SK-N-SH (cell line): Measurements from ENCODE around the gene FMNL2. TPM values are rescaled to one million over a fixed set of nuclear protein-coding genes. Genes with fewer than 3 reads are reported as not detected.

Source experiments
- CTCF ChIA-PET: fragments of 300-600, 350-600 bp; formaldehyde crosslinking; extraction: SDS; loops from one replicate; lab custom pipeline; 2021; lab: Yijun Ruan, JAX
- POLR2A ChIA-PET: fragments of 350-600 bp; sonication (Branson Sonifier 250); formaldehyde crosslinking; extraction: SDS; loops from one replicate; lab custom pipeline; 2020; ENCODE audit warnings: antibody characterized with exemption, inconsistent platforms; lab: Yijun Ruan, JAX
- DNase-seq: peaks from one replicate; pipeline ENCODE4 v3.0.0; 2012
- H2AFZ ChIP-seq: fragments of 200-600 bp; sonication (generic); 2 replicates; pipeline ENCODE4 v1.8.1; 2016; ENCODE audit warnings: antibody characterized with exemption, mild to moderate bottlenecking, low read depth
- H3F3A ChIP-seq: fragments of 200-600 bp; sonication (generic); replicated peaks from 2 replicates; pipeline ENCODE3; 2016; ENCODE audit warnings: antibody characterized with exemption, mild to moderate bottlenecking; ENCODE audit not compliant: insufficient read depth
- H3K27ac ChIP-seq, 2 experiments: fragments of 200-500 bp in 1 of 2; fragments of 200-600 bp in 1 of 2; sonication (Bioruptor generic) in 1 of 2; sonication (generic), shearing (Covaris generic) in 1 of 2; 2 replicates each; pipeline versions ENCODE4 v1.5.1 to v1.6.1; 2014 to 2016; ENCODE audit warnings: low read depth in 2 of 2, inconsistent platforms in 1 of 2, low read length in 1 of 2, mild to moderate bottlenecking in 1 of 2, mixed read lengths in 1 of 2
- H3K27me3 ChIP-seq: fragments of 200-600 bp; sonication (generic), shearing (Covaris generic); 2 replicates; pipeline ENCODE4 v1.6.1; 2016; ENCODE audit warnings: mixed run types; ENCODE audit not compliant: insufficient read depth
- H3K36me3 ChIP-seq, 2 experiments: fragments of 200-500 bp in 1 of 2; fragments of 200-600 bp in 1 of 2; sonication (Bioruptor generic) in 1 of 2; sonication (generic) in 1 of 2; replicated peaks in 1 of 2; 2 replicates each; pipeline versions ENCODE3 to v1.5.1; 2014 to 2016; ENCODE audit warnings: low read length in 1 of 2, mild to moderate bottlenecking in 1 of 2; ENCODE audit not compliant: insufficient read depth in 2 of 2, control insufficient read depth in 1 of 2
- H3K4me1 ChIP-seq, 2 experiments: fragments of 200-500 bp in 1 of 2; fragments of 200-600 bp in 1 of 2; sonication (Bioruptor generic) in 1 of 2; sonication (generic), shearing (Covaris generic) in 1 of 2; 2 replicates each; pipeline versions ENCODE4 v1.5.1 to v1.6.1; 2014 to 2016; ENCODE audit warnings: low read depth in 1 of 2, low read length in 1 of 2, mixed run types in 1 of 2; ENCODE audit not compliant: insufficient read depth in 2 of 2, control insufficient read depth in 1 of 2
- H3K4me2 ChIP-seq: fragments of 200-600 bp; sonication (generic), shearing (Covaris generic); 2 replicates; pipeline ENCODE4 v1.6.1; 2017; ENCODE audit warnings: mixed run types
- H3K4me3 ChIP-seq, 2 experiments: fragments of 200-500 bp in 1 of 2; fragments of 200-600 bp in 1 of 2; sonication (Bioruptor generic) in 1 of 2; sonication (generic), shearing (Covaris generic) in 1 of 2; 2 replicates each; pipeline versions ENCODE4 v1.5.1 to v1.8.1; 2014 to 2016; ENCODE audit warnings: low read depth in 2 of 2, inconsistent platforms in 1 of 2, low read length in 1 of 2, mild to moderate bottlenecking in 1 of 2, mixed read lengths in 1 of 2, moderate library complexity in 1 of 2
- H3K79me2 ChIP-seq: fragments of 200-600 bp; sonication (generic); 2 replicates; pipeline ENCODE4 v1.8.1; 2017; ENCODE audit warnings: mild to moderate bottlenecking; ENCODE audit not compliant: insufficient read depth
- H3K9ac ChIP-seq: fragments of 200-600 bp; sonication (generic); 2 replicates; pipeline ENCODE4 v1.6.1; 2017; ENCODE audit warnings: mixed run types
- H3K9me2 ChIP-seq: fragments of 200-600 bp; sonication (generic); 2 replicates; pipeline ENCODE4 v1.6.1; 2017; ENCODE audit warnings: mixed run types
- H3K9me3 ChIP-seq: fragments of 200-600 bp; sonication (generic); 2 replicates; pipeline ENCODE4 v1.6.1; 2017; ENCODE audit warnings: mixed run types, mild to moderate bottlenecking, moderate library complexity
- H4K20me1 ChIP-seq: fragments of 200-600 bp; sonication (generic); 2 replicates; pipeline ENCODE4 v1.6.1; 2017; ENCODE audit warnings: mild to moderate bottlenecking, mixed run types; ENCODE audit not compliant: insufficient read depth
- CHD2 ChIP-seq: fragments of 150-350 bp; IDR thresholded peaks from 2 replicates; pipeline ENCODE4 v1.6.1; 2018; ENCODE audit warnings: low read length; ENCODE audit not compliant: partially characterized antibody
- EP300 ChIP-seq, 2 experiments: IDR thresholded peaks; 2 replicates each; pipeline versions ENCODE4 v1.4.0 to v1.6.1; 2012; ENCODE audit warnings: borderline replicate concordance in 1 of 2, low read depth in 1 of 2, low read length in 1 of 2
- EZH2phosphoT487 ChIP-seq: fragments of 200-600 bp; sonication (generic); IDR thresholded peaks from 2 replicates; pipeline ENCODE4 v1.6.1; 2017; ENCODE audit warnings: low read depth, mixed run types, mild to moderate bottlenecking, antibody characterized with exemption, moderate library complexity, borderline replicate concordance
- FOXJ3 ChIP-seq: sonication (generic); formaldehyde crosslinking; IDR thresholded peaks from 2 replicates; pipeline ENCODE4 v1.5.1; 2020; ENCODE audit warnings: mild to moderate bottlenecking, missing genetic modification reagents
- FOXM1 ChIP-seq: IDR thresholded peaks from 2 replicates; pipeline ENCODE4 v1.4.0; 2012; ENCODE audit warnings: low read depth, mild to moderate bottlenecking
- GATA2 ChIP-seq: sonication (generic); formaldehyde crosslinking; IDR thresholded peaks from 2 replicates; pipeline ENCODE4 v1.5.0; 2020; ENCODE audit warnings: mild to moderate bottlenecking, missing genetic modification reagents
- MEF2A ChIP-seq: IDR thresholded peaks from 2 replicates; pipeline ENCODE4 v1.4.0; 2012; ENCODE audit warnings: low read depth, borderline replicate concordance
- MXI1 ChIP-seq: IDR thresholded peaks from 2 replicates; pipeline ENCODE4 v1.6.1; 2012; ENCODE audit warnings: mild to moderate bottlenecking, low read depth, low read length, improper control_type of control experiment
- REST ChIP-seq: IDR thresholded peaks from 2 replicates; pipeline ENCODE4 v1.6.1; 2012; ENCODE audit warnings: mild to moderate bottlenecking, low read depth, low read length, moderate library complexity
- RFX5 ChIP-seq: IDR thresholded peaks from 2 replicates; pipeline ENCODE4 v1.6.1; 2012; ENCODE audit warnings: mild to moderate bottlenecking, improper control_type of control experiment, low read length
- TAF1 ChIP-seq: IDR thresholded peaks from 2 replicates; pipeline ENCODE4 v1.6.1; 2012; ENCODE audit warnings: low read depth, mild to moderate bottlenecking, low read length, moderate library complexity, borderline replicate concordance
- TCF12 ChIP-seq: IDR thresholded peaks from 2 replicates; pipeline ENCODE4 v1.4.0; 2012
- USF1 ChIP-seq: IDR thresholded peaks from 2 replicates; pipeline ENCODE4 v1.4.0; 2012; ENCODE audit warnings: low read depth, borderline replicate concordance
- ZBTB33 ChIP-seq: IDR thresholded peaks from 2 replicates; pipeline ENCODE4 v1.4.0; 2012; ENCODE audit warnings: low read depth, borderline replicate concordance
- WGBS: methylation state at CpG from one replicate; pipeline ENCODE4 v1.1.6; 2017; ENCODE audit warnings: low lambda C conversion rate; 5-methylcytosine and 5-hydroxymethylcytosine counted together
- polyA plus RNA-seq, 3 experiments: library from polyadenylated mRNA; depleted of rRNA; stranded (reverse); fragments of >200 nt; gene quantifications; 2 replicates each; pipeline ENCODE4 v1.2.3, GENCODE V29; 2012

Gene FMNL2
- polyA plus RNA-seq, 1 of the 3 experiments (the other 2 are of a cell fraction): 14.5 TPM

GRCh38 chr2:152426801-152427200 is 91.8 kb downstream of the FMNL2 start:
- no peaks in the 10 kb centered on the region for H3K9me2 ChIP-seq
- TF ChIP-seq TAF1 (no peak), CHD2 (no peak), TCF12 (no peak)
- DNase-seq: no peak
- no peak overlapping the region for H3K9ac ChIP-seq
- H3F3A ChIP-seq: peaks cover 2% of the 10 kb centered on the region
- no peaks in the 10 kb centered on the region for H3K9me3 ChIP-seq
- H3K4me3 ChIP-seq: no peak overlapping the region
- ChIA-PET CTCF (no interaction called here), POLR2A (no interaction called here)
- H3K27me3 ChIP-seq: no peaks in the 10 kb centered on the region
- WGBS: 89% methylated on average over 4 of the region's 4 CpGs
- H3K27ac ChIP-seq: no peak overlapping the region
- no peak overlapping the region for H2AFZ ChIP-seq
- no peaks in the 10 kb centered on the region; the same call in 1 of the 2 replicates for H4K20me1 ChIP-seq
- peaks cover 61% of the 10 kb centered on the region for H3K79me2 ChIP-seq
- peaks cover 12 to 30% of the 10 kb centered on the region in 2 experiments; a peak in 3 of 4 replicates for H3K4me1 ChIP-seq
- H3K4me2 ChIP-seq: no peak overlapping the region
- H3K36me3 ChIP-seq: no peaks in the 10 kb centered on the region

- H3K27ac ChIP-seq: no peak overlapping the region
- no peaks in the 10 kb centered on the region for H3K36me3 ChIP-seq
- H3K9me2 ChIP-seq: no peaks in the 10 kb centered on the region
- no peak overlapping the region for H3K4me2 ChIP-seq
- H3F3A ChIP-seq: no peaks in the 10 kb centered on the region
- CTCF ChIA-PET: no interaction called here
- H3K27me3 ChIP-seq: no peaks in the 10 kb centered on the region
- no peak overlapping the region for H2AFZ ChIP-seq
- peaks cover 57% of the 10 kb centered on the region for H3K79me2 ChIP-seq
- H4K20me1 ChIP-seq: no peaks in the 10 kb centered on the region; the same call in 1 of the 2 replicates
- H3K4me3 ChIP-seq: no peak overlapping the region
- no peaks in the 10 kb centered on the region for H3K9me3 ChIP-seq
- DNase-seq: no peak
- POLR2A ChIA-PET: no interaction called here
- H3K9ac ChIP-seq: no peak overlapping the region
- TF ChIP-seq FOXJ3 (CRISPR knock-in tag): no peak
- no peak for TF ChIP-seq USF1
- TF ChIP-seq EP300 (IDR thresholded peaks at IDR 0.05; ENCODE audit: borderline replicate concordance in 1 of 2, low read depth in 1 of 2, low read length in 1 of 2): no peak
- H3K4me1 ChIP-seq: peaks cover 14 to 23% of the 10 kb centered on the region in 2 experiments; a peak in 3 of 4 replicates
- WGBS: 83% methylated on average over 1 of the region's 1 CpG
These were observed 92.9 kb downstream of the FMNL2 start for GRCh38 chr2:152427902-152428301.

GRCh38 chr2:152428800-152429582 is 94.0 kb downstream of the FMNL2 start:
- WGBS: 94% methylated on average over 8 of the region's 8 CpGs
- Histone ChIP-seq H3K27me3 (no peaks in the 10 kb centered on the region), H4K20me1 (peaks cover 5% of the 10 kb centered on the region; the same call in 1 of the 2 replicates), H3K9ac (no peak overlapping the region), H3K36me3 (no peaks in the 10 kb centered on the region), H3K9me3 (no peaks in the 10 kb centered on the region), H2AFZ (no peak overlapping the region), H3K79me2 (peaks cover 52% of the 10 kb centered on the region), H3K4me1 (peaks cover 16 to 23% of the 10 kb centered on the region in 2 experiments; a peak in 3 of 4 replicates), H3K27ac (no peak overlapping the region), H3K4me3 (no peak overlapping the region), H3F3A (no peaks in the 10 kb centered on the region), H3K9me2 (no peaks in the 10 kb centered on the region), H3K4me2 (no peak overlapping the region)
- ChIA-PET POLR2A (no interaction called here), CTCF (interaction anchor here (1.8 kb wide), 1 partner anchor 9 kb away, joined by 5 read pairs; no protein-coding TSS in a partner anchor)
- DNase-seq: no peak
- no peak for TF ChIP-seq MXI1
- no peak for TF ChIP-seq EZH2phosphoT487
- no peak for TF ChIP-seq GATA2 (CRISPR knock-in tag)
- TF ChIP-seq RFX5: no peak
- no peak for TF ChIP-seq FOXM1
- no peak for TF ChIP-seq REST
- no peak for TF ChIP-seq ZBTB33
- no peak for TF ChIP-seq TAF1
- no peak for TF ChIP-seq MEF2A
